GM19043 (cell line): ENCODE measurements around the gene SPAG16.

Experiments
- ATAC-seq: cut with Tn5 transposase; IDR thresholded peaks from one replicate; pipeline ENCODE4 v1.9.1; 2021; ENCODE audit warnings: low read depth; ENCODE audit not compliant: unreplicated experiment

SPAG16 gene

GRCh38 chr2:214130114-214130513 lies 845.9 kb downstream of the SPAG16 start:
- ATAC-seq: no peak

GRCh38 chr2:214135966-214136365 lies 851.7 kb downstream of the SPAG16 start:
- no peak for ATAC-seq

GRCh38 chr2:214138779-214139178 lies 854.5 kb downstream of the SPAG16 start:
- no peak for ATAC-seq

DNA sequence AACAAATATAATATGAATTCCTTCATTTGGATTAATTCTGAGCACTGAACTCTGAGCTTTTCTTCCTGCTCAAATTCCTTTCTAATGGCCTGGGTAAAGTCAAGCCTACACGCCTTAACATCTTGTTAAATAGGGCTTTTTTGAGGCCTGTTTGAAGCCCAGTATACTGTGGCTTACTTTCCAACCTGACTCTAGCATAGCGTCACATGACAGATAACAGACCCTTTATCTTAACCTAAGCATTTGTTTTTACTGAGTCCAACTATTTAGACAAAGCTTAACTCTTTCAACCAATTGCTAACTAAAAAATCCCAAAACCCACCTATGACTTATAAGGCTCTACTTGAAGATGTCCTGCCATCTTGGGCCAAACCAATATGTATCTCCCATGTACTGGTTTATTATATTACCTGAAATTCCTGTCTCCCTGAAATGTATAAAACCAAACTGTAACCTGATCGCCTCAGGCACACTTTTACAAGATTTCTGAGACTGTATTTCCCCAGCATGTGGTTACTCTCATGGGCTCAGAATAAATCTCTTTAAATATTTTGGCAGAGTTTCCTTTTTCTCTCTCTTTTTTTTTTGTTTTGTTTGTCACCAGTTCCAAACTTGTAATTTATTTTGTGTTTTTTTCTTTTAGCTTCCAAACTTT lies 855.5 kb downstream of the SPAG16 start:
- no peak for ATAC-seq

DNA sequence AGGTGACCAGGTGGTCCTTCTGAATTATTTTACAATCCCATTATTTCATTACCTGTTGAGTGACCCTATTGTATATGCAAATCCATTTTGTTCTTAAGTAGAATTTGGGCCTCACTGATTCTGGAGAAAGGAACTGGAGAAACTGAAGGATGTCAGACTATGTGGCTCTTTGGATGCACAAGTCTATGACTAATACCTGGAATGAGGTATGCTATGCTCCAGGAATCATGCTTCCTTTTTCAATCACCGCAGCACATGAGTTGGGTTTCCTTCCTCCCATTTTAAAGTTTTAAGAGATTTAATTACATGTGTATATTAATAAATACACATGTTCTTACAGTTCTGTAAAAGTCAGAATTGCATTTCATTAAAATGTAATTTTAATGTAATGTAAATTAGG lies 872.7 kb downstream of the SPAG16 start:
- peak; percentile 54 for ATAC-seq

DNA sequence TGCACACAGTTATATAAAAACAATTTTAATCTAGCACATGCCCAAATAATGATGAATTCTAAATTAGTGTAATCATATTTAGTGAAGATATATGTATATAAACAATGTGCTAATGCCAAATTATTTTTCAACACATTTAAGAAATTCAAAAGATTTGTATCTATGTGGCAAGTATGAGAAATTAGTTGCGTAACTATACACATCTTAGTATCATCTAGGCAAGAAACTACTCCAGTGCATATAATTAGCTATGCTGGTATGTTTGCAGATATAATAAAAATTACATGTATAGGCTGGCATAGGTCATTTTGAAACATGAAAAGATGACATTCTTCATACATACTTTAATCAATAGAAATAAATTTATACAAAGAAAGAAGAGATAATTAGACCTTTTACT lies 874.6 kb downstream of the SPAG16 start:
- no peak for ATAC-seq

- ATAC-seq: no peak
Observed at GRCh38 chr2:214169281-214169680, 885.0 kb downstream of the SPAG16 start.

GRCh38 chr2:214169736-214170135 lies 885.5 kb downstream of the SPAG16 start:
- no peak for ATAC-seq

DNA sequence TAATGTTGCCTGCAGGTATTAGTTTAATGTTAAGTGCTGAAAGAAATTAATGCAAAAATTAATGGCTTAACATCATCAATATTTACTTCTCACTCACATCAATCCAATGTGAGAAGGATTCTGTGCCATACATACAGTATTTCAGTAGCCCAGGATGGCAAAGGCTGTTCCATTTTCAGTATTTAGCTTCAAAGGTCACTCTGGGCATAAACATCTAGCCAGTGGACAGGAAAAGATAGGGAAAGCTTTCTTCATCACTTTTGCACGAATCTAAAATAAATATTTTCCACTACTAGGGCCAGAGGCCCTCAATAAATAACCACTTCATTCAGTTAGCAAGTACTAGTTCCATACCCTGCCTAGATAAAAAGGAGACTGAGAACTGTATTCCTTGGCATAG lies 890.3 kb downstream of the SPAG16 start:
- ATAC-seq: no peak

DNA sequence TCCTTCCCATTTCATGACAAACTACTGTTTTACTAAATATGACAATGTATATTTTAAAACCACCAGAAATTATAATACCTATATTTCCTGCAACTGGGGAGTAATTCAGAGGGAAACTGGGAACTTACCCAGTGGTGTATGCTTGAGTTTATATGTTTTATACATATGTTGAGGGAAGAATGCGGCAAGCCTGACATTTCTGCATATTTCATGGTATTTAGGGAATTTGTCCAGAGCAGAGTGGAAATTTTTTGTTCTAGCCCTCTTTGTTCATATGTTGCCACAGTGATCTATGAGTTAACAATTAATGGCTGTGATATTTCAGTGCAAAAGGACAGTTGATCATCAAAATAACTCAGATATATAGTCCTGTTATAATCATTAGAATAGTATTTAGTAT lies 895.8 kb downstream of the SPAG16 start:
- ATAC-seq: no peak

DNA sequence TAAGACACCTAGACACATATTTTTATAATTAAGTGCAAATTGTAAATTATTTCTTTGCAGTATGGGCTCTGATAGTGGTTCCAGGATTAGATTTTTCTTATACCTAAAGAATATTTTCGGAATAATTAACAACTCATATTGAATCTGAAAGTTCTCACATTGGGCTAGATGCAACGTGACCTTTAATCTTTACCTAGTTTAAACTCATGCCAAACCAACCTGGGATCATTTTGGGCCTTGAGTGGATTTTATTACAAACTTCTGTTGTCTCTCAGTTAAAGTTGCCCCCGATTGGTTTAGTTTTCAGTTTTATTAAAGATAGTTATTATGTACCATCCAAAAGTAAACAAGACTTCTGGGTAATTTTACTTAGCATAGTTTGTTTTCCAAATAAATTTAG lies 896.4 kb downstream of the SPAG16 start:
- ATAC-seq: no peak

- no peak for ATAC-seq
Observed at GRCh38 chr2:214184461-214184860, 900.2 kb downstream of the SPAG16 start.

- no peak for ATAC-seq
Observed at GRCh38 chr2:214185546-214185945, 901.3 kb downstream of the SPAG16 start.

DNA sequence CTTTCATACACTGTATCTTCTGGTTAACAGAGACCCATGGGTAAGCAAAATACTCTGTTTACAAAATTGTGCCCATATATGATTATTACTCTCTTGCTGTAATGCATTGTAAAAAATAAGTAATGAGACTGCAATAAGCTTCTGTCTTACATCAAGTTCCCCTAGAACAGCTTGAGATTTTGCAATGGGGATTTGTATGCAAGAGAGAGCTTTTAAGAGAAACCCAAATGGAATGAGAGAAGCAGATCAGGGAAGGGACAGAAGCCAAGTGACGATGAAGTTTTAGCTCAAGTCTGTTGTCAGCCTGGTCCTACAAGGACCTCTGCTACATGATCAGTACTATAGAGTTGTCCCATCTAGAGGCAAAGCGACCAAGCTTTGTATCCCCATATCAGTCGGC lies 908.4 kb downstream of the SPAG16 start:
- ATAC-seq: no peak

DNA sequence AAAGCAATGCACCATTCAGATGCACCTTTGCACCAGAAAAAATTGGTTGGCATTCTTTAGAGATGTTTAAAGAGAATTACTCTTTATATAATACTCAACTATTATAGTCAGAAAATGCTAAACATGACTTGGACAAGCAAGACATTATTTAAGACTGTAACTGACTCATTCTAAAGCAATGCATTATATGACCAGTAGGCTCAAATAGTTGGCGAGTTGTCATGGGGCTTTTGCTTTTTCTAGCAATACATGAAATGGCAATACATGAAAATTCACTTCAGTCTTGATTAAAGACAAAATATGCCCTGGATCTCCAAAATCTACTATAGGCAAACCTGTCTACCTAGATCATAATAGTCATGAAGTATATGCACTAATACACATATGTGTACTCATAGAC lies 909.7 kb downstream of the SPAG16 start:
- no peak for ATAC-seq

GRCh38 chr2:214196260-214196659 lies 912.0 kb downstream of the SPAG16 start:
- ATAC-seq: no peak

GRCh38 chr2:214201892-214202291 lies 917.6 kb downstream of the SPAG16 start:
- ATAC-seq: no peak

- no peak for ATAC-seq
Observed at GRCh38 chr2:214203214-214203613, 919.0 kb downstream of the SPAG16 start.

DNA sequence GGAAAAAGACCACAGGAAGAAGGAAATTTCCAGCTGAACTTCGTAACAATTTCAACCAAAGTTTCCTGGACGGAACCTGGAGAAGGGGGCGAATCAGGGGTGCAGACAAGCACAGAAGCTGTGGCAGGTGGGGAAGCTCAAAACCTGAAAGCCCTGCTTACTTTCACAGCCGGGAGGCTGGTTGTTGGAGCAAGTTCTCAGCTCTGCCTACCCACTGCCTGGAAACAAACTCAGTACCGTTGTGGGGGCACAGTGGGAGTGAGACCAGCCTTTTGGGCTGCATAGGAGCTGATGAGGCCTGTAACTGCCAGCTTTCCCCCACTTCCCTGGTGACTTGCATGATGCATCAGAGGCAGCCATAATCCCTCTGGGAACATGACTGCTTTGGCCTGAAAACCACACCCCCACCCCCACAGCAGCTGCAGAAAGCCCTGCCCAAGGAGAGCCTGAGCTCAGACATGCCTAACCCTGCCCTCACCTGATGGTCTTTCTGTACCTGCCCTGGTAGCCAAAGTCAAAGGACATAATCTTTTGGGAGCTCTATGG lies 919.6 kb downstream of the SPAG16 start:
- ATAC-seq: no peak

- ATAC-seq: no peak
Observed at GRCh38 chr2:214215107-214215506, 930.8 kb downstream of the SPAG16 start.

DNA sequence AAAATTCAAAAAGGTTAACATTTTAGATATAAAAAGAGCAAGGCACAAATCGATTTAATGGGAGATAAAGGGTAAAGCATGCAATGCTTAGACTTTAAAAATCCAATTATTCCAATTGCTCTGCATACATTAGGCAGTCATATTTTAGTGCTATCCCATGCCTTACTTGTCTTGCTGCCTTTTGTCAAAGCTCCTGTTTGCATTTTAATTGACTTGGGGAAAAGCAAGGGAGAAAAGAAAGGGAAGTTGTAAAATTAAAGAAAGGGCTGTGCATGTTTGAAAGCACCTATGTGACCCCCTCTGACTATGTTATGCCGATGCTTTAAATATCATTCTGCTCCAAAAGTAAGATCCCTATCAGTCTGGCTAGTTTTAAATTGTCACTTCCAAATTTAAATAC lies 932.9 kb downstream of the SPAG16 start:
- ATAC-seq: no peak

DNA sequence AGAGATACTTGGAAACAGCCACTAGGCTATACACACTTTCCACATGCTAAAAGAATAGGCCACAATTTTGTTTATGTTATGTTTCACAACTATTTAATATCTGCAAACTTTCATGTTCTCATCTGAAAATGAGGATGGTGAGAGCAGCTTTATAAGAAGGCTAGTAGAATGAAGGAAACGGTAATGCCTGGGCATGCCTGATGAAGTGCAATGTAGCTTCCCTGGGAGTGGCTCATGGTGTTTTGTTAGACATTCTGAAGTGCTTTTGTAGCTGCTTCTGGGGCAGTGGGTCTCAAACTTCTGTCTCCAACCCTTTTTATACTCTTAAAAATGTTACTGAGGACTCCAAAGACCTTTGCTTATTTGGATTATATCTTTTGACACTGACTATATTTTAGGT lies 933.3 kb downstream of the SPAG16 start:
- ATAC-seq: no peak

DNA sequence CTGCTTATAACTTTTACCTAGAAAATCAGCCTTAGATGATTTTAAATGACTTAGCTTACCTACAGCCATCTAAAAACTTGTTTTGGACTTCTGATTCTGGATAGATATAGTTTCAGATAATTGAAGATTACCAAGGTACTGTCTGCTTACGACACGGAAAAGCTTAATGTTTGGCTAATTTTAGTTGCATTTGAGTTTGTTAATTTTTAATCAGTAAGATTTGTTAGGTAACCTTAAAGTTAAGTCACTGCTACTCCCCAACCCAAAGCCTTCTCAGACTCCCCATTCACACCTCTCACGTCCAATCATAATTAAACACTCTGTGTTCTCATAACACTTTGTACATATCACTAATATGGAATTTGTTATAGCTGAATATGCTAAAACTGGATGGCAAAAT lies 936.0 kb downstream of the SPAG16 start:
- no peak for ATAC-seq
